HG03108 (cell line): Measurements from ENCODE around the gene BIN1.

ENCODE experiments used
- ATAC-seq: cut with Tn5 transposase; IDR thresholded peaks from one replicate; pipeline ENCODE4 v1.9.1; 2021; ENCODE audit warnings: moderate library complexity; ENCODE audit not compliant: unreplicated experiment

The BIN1 gene

DNA sequence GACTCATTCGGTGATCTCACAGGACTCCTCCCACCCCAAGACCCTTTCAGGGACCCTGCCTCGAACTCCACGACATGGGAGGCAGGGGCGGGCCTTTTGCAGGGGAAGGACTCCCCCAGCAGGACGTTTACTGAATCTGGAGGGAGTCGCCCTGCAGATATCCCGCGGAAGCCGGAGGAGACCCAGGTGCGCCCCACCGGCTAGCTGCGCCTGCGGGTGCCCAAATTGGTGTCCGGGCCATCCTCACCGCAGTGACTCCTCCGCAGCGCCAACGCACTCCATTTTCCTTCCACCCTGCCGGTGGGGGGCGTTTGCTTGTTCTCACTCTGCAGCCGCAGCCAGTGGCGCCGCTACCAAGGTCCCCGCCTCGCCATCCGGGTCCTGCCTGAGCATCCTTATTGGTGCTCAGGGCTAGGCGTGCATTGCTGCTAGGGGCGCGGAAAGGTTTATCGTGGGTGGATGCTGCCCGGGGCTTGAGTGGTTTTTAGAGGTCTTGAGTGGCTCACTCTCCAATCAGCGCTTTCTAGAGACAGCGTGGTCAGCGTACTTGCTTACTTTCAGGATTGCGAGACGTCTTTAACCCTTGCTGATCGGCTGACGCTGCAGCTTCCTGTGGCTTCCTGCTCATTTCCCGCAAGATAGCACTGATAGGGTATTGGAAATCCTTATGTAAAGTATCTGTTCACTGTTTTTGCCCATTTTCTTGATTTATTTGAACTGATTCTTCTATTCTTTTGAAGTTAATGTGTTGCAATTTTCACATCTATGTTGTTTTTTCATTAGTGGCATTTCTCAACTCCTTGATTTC, 81.4 kb downstream of the BIN1 start:
- peak; percentile 84 for ATAC-seq

DNA sequence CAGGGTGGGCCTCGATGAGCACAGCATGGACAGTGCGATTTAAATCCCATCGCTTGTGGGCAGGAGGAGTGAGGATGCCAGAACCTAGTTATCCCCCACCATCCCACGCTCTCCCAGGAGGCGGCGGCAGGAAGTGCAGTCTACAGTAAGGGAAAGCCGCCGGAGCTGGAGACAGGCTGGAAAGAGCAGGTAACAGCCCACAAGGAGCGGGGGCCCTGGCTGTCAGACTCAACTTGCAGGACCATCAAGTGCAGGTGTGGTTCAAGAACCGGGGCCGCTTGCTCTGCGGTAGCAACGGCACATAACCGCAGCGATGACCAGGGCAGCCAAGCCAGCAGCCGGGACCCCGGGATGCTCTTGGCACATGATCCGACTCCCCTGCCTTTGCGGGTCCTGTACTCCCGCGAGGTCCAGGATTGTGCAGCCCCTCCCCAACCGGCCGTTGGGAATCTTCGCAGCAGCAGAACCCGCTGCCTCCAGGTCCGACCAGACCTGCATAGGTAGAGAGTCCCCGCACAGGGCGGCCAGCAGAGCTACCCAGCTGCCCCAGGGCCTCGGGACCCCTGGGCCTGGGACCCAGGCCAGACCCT, 82.1 kb downstream of the BIN1 start:
- no peak for ATAC-seq

DNA sequence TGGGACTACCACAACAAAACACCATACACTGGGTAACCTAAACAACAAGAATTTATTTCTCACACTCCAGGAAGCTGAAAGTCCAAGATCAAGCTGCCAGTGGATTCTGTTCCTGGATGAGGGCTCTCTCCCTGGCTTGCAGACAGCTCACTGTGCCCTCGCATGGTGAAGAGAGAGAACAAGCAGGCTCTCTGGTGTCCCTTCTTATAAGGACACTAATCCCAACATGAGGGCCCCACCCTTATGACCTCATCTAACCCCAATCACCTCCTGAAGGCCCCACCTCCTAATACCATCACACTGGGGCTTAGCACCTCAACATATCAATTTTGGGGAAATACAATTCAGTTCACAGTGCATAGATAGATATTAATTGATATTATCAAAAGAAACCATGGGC, 83.5 kb downstream of the BIN1 start:
- no peak for ATAC-seq

DNA sequence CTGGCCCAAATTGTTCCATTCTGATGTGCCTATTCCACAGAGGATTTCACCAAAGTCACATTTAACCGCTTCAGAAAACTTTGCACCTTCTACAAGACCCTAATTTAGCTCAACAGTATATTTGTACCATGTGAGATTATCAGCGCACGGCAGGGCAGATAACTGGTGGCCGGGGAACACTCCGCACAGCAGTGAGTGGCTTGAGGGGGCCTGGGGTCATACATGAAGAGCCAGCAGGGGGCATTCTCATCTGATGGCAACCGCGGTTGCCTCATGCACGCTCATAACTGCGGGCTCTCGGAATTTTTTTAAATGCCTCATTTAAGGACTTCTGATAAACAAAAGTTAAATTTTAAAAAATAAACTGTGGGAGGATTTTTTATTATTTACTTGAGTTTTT, 84.1 kb downstream of the BIN1 start:
- no peak for ATAC-seq

DNA sequence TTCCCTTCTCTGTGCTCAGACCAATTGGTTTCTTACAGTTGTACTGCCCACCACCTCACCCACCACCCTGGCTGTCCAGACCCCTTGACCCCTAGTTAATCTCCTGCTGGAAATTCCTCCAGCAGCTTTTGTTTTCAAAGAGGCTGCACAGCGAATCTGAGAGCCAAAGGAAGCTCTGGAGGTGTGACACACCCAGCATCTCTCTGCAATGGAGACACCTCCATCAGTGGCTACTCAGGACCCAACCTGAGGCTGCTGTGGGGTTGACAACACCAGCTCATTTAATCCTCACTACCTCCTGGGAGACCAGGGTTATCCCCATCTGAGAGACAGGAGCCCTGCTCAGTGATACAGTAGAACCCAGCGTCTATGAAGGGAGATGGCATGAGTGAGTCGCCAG, 86.4 kb downstream of the BIN1 start:
- ATAC-seq = no peak

DNA sequence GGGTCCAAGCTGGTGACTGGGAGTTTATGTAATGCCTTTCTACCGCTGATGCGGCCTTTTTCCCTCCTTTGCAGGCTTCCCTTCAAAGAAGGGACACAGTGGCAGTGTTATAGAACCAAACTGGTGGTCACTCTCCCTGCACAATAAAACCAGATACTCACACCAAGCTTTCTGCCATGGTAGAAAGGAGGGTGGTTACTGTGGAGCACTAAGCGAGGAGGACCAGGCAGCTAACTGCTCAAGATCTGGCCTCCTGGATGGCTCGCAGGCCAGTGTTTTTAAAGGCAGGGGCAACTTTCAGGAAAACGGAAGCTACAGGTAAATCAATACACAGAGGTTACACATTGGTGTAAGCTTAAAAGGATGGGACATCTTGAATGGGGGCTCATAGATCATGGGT, 89.4 kb downstream of the BIN1 start:
- no peak for ATAC-seq

DNA sequence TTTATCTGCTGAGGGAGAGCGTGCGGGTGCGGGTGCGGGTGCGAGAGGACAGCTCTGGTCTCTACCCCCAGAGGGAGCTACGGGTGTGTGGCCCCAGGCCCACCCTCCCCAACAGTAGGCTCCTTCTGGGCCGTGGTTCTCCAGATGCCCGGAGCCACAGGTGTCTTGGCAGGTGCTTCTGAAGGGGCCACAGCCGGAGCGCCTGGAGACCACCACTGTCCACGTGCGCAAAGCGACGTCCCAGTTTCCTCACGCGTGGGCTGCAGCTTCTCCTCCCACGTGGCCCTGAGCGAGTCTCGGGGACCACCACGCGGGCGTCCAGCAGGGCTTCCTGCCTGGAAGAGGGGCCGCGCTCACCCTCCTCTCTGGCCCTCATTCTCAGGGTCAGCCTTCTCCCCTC, 90.6 kb downstream of the BIN1 start:
- no peak for ATAC-seq

DNA sequence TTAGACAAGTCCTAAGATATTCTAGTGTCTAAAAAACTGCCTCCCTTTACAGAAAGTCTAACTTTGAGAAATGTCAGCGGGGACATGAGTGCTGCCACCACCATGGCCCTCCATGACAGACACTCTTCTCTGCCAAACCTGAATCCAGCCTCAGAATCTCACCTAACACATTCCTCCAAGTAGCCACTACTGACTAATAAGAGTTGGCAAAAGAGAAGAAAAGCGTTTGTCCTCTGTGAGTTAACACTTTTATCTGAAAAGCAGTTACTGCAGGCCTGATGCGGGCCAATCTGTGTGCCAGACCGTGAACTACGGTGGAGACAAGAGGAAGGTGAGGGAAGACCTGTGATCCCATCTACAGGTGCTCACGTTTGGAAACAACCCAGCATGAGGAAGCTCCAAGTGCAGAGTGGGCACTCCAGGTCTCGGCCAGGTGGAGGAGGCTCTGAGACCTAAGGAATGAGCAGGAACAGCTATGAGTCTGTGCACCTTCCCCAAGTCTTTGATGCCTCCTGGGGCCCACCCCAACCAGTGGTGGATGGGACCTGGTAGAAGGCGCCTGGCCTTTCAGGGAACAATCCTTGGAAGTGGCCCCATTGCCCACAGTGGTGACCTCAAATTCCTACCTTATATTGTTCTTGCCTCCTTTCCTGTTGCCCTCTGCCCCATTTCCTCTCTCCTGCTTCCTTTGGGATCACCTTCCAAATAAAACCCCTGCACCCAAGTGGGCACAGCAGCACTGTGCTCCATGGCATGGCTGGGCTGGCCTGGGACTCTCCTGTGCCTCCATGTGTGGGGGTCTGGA, 91.6 kb downstream of the BIN1 start:
- ATAC-seq = no peak

DNA sequence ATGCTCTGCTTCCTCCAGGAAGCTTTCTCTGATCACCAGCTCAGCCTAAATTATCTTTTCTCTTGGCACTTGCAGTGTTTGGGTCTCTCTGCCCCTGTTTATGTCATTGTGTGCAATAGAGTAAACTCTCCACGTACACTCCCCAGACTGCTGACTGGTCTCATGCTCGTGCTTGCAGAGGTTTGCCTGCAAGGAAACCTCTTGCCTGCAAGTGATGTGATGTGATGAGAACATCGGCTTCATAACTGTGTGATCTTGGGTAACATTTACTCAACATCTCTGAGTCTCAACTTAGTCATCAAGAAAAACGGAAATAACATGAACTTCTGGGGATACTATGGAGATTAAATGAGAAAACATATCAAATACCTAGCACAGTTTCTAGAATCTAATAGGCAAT, 92.3 kb downstream of the BIN1 start:
- no peak for ATAC-seq

DNA sequence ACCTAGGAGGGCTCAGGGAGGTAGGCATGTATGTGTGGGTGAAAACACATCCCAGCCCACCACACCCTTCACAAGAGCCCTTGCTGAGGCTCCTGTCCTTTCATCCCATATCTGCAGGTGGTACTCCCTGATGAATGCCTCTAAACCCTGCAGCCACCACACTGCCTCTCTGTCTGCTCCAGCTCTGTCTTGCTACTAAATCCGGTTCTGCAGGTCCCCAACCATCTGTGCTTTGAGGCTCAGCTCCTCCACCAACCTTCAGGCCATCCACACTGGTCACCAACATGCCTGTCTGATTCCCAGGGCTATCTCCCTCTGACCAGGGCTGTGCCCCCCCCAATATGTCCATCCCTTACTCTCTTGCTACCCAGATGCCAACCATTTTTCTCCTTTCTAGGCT, 92.7 kb downstream of the BIN1 start:
- ATAC-seq = no peak

DNA sequence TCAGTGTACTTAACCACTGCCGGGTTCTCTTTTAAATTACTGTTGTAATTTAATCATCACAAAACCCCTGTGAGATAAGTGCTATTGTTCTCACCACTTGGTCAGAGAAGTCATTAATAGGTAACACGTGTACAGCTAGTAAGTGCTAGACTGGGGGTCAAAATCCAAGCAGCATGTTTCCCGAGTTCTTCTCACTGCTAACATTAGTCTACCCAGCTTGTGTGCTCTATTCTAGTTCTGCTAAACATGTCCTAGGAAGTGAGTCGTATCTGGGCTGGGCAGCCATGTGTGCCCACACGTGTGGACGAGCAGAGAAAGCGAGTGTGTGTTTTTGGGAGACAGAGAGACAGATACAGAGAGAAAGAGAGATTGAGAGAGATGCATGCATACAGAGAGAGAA, 94.1 kb downstream of the BIN1 start:
- no peak for ATAC-seq

DNA sequence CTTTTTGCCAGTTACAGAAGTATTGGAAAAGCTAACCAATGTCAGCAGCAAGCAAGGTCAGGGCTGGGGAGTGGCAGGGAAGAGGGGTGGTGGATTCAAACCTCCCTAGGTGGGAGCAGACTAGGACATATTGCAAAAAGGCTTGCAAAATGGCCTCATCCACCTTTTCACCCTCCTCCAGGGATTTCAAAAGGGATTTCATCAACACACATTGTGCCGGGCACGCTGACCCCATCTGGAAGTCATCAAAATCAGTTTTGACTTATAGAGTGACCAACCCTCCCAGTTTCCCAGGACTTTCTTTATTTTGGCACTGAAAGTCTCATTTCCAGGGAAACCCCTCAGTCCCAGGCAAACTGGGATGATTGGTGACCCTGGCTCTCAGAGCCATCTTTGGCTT, 94.7 kb downstream of the BIN1 start:
- ATAC-seq = no peak

DNA sequence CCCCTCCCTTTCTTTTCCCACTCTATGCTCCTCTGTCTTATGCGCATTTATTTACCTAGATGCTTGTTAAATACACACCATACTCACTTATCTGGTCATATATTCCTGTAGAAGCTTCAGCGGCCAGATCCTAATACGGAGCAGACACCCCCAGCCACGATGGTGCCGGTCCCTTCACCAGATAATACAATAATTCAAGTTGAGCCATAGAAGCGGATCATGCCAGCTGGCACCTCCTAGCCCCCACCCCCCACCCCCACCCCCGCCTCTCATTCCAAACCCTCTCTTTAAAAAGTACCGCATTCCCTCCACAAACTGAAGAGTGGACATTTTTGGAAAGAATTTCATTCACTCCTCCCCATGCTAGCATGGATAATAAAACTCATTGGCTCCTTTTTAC, 95.2 kb downstream of the BIN1 start:
- no peak for ATAC-seq

DNA sequence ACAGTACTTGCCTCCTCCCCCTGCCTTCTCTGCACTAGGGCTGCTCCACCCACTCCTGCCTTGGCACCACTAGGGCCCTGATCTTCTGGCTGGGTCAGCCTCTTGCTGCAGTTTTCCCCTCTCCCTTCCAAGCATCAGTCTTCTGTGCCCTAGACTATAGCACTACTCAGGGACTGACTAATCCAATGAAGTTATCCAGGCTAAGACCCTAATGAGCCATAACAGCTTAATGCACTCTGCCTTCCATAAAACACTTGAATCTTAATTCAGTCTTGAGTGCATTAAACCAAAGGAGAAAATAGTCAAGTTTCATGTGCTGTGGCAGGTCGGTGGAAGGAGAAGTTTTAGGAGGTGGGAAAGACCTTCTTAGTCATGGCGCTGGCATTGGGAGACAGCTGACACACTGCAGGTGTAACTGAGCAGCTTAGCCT, 95.7 kb downstream of the BIN1 start:
- no peak for ATAC-seq

DNA sequence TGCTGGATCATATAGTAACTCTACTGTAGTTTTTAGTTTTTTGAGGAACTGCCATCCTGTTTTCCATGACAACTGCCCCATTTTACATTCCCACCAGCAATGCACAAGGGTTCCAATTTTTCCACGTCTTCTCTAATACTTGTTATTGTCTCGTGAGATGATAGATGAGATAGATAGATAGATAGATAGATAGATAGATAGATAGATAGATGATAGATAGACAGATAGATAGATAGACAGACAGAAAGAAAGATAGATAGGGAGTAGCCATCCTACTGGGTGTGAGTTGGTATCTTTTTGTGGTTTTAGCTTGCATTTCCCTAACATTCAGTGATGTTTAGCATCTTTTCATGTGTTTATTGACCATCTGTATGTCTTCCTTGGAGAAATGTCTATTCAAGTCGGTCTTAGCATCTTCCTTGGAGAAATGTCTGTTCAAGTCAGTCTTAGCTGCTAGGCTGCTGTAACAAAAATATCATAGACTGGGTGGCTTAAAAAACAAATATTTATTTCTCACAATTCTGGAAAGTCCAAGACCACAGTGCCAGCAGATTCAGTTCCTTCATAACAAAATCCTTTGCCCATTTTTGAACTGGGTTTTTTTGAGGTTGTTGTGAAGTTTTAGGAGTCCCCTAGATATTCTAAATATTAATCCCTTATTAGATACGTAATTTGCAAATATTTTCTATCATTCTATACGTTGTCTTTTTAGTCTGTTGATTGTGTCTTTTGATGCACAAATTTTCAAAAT, 98.5 kb downstream of the BIN1 start:
- ATAC-seq = no peak

DNA sequence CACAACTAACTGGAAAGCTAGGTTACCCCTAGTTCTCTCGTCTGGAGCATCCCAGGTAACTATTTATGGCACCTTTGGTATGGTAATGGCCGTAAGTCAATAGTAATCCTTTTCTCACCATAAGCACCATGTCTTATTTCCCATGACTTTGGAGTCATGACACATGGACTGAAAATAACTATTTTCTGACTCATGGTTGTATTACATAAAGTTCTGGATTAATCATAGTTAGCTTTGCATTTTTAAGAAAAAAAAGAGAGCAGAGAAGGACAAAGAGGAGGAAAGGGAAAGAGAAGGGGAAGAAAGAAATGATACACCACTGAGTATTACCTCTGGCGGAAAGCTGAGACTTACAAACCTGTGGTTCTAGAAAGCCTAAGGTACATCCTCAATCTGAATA, 99.3 kb downstream of the BIN1 start:
- no peak for ATAC-seq

DNA sequence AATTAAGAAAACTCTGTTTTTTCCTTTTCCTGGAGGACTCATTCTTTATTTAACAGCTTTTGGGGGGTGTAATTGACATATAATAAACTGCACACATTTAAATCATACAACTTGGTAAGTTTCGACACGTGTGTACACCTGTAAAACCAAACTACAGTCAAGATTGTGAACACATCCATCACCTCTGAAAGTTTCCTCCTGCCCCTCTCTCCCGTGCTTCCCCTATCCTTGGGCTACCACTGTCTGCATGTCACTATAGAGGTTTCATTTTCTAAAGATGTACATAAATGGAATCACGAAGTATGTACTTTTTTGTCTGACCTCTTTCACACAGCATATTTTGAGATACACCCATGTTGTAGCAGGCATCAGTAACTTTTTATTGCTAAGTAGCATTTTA, 100.0 kb downstream of the BIN1 start:
- no peak for ATAC-seq

DNA sequence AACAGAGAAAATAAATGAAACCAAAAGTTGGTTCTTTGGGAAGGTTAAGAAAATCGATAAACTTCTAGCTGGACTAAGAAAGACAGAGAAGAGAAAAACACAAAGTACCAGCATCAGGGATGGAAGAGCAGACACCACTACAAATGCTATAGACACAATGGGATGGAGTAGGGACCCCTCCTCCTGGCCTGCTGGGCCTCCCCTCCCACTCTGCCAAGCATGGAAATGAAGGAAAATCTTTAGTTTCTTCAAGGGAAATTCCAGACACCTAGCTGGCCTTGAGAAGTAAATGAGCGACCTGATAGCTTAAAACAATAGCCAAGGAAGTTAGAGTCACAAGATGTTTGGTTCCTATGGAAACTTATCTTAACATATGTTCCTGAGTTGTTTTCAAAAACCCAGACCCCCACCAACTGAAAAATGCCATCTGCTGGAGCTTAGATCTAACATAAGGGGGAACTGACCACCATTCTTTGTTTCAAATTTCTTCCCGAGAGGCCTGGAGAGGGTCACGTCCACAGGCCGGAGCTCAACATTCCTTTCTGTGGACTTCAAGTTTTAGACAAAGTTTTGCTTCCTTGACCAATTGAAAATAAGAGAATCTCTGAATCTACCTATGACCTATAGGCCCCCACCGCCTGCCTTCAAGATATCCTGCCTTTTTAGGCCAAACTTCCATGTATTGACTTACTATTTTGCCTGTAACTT, 101.9 kb downstream of the BIN1 start:
- no peak for ATAC-seq

DNA sequence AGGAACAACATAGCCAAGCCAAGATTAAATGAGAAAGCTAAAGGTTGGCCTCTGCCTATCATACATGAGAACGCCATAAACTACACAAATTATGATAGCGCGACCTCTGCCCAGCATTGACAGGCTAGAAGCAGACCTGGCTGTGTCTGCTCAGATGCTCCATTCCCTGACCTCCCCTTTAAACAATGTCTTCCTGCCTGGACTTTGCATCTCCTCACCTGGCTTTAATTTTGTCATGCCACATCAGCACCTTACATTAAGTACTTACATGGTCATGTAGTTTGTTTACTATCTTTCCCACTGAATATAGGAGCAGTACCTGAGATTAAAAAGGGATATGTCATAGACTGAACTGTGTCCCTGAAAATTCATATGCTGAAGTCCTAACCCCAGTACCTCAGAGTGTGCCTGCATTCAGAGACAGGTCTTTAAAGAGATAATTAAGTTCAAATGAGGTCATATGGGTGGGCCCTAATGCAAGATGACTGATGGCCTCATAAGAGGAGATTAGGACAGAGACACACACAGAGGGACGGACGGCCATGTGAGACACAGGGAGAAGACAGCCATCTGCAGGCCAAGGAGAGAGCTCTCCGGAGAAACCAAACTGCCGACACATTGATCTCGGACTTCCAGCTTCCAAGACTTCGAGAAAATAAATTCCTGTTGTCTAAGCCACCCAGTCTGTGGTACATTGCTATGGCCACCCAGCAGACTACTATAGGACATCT, 103.7 kb downstream of the BIN1 start:
- ATAC-seq = no peak

DNA sequence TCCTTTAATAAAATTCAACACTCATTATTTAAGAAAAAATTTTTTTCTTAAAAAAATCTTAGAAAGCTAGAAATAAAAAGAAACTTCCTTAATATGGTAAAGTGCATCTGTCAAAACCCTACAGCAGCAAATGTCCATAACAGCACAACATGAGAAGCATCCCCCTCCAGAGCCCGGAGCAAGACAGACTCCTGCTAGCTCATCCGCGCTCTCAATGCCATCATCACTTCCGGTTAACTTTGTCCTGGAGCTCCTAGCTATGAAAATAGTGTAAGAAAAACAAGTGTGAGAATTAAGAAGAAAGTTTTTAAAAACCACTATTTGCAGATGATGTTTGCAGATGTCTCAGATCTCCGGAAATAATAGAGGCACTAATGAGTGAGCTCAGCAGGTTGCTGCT, 105.2 kb downstream of the BIN1 start:
- no peak for ATAC-seq
